Amygdala (tissue), 56 donors: ENCODE results near the gene SCNM1.

Source experiments
- DNase-seq, 56 donors: peaks; one replicate each; lab custom pipeline; 2025; lab: John Stamatoyannopoulos, UW

SCNM1 gene, protein sequence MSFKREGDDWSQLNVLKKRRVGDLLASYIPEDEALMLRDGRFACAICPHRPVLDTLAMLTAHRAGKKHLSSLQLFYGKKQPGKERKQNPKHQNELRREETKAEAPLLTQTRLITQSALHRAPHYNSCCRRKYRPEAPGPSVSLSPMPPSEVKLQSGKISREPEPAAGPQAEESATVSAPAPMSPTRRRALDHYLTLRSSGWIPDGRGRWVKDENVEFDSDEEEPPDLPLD

DNA sequence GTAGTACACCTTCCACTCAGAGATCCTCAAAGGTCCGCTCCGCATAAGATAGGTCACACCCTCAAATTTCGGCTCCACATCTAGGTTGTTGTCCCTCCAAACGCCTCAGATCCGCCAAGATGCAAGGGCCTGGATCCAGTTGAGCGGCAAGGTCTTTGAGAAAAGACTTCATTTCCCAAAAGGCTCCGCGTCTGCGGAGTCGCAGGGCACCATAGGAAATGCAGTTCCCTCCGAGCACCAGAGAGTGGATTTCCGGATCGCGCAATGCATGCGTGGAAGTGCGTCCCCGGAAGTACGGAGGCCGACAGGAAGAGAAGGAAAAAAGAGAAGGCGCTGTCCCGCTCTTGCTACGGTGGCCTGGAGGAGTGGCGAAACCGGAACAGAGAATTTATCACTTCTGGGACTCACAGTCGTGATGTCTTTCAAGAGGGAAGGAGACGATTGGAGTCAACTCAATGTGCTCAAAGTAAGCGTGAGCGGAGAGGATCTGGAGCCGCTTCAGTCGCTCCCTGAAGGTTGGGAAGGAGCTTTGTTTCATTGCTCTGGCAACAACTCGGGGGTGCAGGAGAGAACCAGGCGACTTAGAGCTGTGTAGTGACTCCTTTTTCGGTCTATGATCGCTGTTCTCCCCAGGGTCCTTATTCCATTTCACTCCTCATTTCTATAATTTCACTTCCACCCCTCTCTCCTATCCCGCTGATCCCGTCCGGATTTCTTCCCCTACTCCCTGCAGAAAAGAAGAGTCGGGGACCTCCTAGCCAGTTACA lies at the start of gene SCNM1, which contains the start of gene LYSMD1:
Gene SCNM1 (plus strand): TSS at position 407 of the 767 bp plus-strand sequence. CDS start 9 bp downstream, at position 416.
Gene LYSMD1 (minus strand): TSS at position 165 of the 767 bp plus-strand sequence. CDS start 644 bp downstream, outside the sequence.
- DNase-seq: peak; percentile 70 to 99 (median 95)

- no peak for DNase-seq
Measured at GRCh38 chr1:151124763-151125403, 41.1 kb upstream of the SCNM1 start.

GRCh38 chr1:151128800-151129199 lies 37.1 kb upstream of the SCNM1 start:
- no peak for DNase-seq

GRCh38 chr1:151130987-151131586 lies 34.9 kb upstream of the SCNM1 start:
- DNase-seq: peak in 52 of 56 donors; percentile 13 to 83 (median 64)

- DNase-seq: peak in 2 of 56 donors; percentile 9 to 13
Measured at GRCh38 chr1:151131701-151132334, 34.1 kb upstream of the SCNM1 start.

DNA sequence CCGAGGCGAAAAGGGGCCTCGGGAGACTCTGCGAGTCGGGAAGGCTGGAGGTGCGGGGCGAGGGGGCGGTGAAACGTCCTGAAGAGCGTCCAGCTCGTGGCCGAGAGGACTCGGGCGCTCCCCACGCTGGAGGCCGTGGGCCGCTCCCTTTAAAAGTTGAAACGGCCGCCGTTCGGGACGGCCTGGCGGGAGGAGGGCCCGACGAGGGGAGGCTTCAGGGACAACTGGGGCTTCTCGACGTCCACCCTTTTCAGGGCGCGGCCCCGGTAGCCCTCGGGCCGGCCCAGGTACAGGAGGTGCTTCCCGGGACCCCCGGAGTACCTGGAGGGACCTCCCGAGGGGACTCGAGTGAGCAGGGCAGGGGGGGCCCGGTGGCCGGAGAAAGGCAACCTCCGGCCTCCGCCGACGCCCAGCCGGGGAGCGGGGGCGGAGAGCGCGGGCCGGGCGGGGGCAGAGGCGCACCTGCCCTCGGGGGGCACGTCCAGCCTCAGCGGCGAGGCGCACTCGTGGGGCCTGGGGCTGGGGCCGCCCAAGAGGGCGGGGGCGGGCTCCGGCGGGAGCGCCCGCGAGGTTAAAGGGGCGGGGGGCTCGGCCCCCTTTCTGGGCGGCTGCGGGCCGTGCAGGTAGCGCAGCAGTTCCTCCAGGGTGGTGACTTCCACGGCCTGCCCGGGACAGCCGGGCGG lies 33.5 kb upstream of the SCNM1 start:
- no peak for DNase-seq

DNA sequence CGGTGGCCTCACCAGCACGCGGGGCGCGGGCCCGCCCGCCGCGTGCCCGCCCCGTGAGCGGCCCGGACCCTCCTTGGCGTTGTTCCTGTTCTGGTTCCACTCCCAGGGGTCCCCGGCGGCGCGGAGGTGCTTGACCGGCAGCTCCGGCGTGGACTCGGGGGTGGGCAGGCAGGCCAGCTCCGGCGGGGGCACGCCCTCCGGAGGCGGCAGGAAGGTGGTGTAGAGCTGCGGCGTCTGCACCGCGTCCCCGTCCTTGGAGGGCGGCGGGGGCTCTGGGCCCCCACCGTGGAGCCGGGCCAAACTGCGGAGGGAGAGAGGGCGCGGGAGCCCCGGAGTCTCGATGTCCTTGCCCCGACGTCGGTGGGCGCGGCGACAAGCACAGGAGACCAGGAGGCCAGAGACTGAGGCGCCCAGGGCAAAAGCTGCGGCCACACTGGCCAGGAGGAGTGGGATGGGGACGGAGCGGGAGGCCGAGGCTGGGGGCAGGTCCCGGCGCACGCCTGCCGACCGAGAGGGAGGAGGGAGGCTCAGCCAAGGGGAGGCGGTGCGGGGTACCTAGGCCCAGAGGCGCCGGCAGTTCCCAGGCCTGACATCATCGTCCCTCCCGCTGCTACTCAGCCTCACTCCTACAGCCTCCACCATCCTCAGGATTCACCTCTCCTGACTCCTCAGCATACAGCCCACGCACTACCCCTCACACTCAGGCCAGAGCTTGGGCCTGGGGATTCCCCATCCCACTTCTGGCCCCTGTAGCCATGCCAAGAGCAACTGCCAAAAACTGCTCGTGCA lies 32.7 kb upstream of the SCNM1 start:
- no peak for DNase-seq

GRCh38 chr1:151134396-151134795 lies 31.5 kb upstream of the SCNM1 start:
- no peak for DNase-seq

DNA sequence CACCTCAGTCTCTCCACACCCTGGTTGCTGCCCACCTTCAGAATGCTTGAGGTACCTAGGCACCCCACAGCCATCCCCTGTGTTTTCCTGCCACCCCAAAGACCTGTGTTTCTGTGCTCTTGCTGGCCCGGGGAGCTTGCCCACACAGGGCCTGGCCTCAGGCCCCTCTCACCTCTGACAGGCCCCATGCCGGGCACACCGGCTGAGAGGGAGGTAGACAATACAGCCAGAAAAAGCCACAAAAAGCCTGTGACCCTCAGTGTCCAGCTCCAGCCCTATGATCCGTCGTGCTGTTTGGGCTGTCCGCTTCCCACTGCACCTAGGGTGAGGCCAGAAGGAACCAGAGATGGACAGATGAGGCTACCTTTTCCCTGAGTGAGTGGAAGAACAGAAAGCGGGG lies 31.0 kb upstream of the SCNM1 start:
- no peak for DNase-seq

- no peak for DNase-seq
Measured at GRCh38 chr1:151135433-151136385, 30.2 kb upstream of the SCNM1 start.

GRCh38 chr1:151137789-151138188 lies 28.2 kb upstream of the SCNM1 start:
- DNase-seq: no peak

DNA sequence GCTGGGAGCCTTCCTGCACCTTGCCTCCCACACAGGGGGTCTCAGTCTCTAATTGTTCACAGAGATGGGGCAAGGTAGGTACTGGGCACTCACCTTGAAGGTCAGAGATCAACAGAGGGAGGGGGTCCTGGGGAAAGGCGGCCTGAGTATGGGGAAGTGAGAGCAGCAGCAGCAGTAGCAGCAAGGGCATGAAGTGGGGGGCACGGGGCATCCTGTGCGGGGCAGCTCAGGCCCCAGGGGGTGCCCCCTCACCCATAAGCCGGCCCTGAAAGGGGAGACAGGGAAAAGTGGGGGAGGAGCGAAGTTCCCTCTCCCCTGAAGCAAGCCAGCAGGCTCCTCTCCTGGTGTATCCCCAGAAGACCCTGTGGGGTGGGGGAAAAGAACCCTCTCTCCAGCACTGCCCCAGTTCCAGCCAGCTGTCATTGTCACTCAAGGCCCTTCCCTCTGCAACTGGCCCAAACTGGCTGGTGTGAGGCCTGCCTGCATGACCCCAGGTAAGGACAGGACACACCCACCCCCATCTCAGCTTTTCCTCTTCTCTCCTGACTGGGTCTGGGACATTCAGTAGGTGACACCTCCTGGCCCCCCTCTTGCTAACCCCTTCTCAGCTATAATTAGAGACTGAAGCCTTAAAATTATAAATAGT lies 23.4 kb upstream of the SCNM1 start:
- no peak for DNase-seq

GRCh38 chr1:151143057-151143435 lies 22.9 kb upstream of the SCNM1 start:
- DNase-seq: peak in 1 of 56 donors; percentile 38

DNA sequence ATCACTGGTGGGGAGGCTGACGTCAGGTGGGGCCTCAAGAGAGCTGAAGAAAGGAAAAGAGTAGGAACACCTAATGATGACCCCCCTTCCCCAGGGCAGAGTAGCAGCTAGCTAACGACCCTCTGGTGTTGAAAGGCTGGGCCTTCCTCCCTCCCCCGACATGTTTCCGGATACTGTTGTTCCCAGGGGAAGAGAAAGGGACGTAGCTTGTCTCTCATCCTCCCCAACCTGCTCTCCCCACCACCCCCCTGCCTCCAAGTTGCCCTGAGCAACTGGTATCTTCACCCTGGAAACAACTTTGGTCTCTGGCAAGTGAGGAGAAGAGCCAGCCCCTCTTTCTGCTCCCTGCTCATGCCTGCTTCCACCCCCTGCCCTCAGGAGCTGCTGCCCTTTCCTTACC lies 22.0 kb upstream of the SCNM1 start:
- DNase-seq: no peak

DNA sequence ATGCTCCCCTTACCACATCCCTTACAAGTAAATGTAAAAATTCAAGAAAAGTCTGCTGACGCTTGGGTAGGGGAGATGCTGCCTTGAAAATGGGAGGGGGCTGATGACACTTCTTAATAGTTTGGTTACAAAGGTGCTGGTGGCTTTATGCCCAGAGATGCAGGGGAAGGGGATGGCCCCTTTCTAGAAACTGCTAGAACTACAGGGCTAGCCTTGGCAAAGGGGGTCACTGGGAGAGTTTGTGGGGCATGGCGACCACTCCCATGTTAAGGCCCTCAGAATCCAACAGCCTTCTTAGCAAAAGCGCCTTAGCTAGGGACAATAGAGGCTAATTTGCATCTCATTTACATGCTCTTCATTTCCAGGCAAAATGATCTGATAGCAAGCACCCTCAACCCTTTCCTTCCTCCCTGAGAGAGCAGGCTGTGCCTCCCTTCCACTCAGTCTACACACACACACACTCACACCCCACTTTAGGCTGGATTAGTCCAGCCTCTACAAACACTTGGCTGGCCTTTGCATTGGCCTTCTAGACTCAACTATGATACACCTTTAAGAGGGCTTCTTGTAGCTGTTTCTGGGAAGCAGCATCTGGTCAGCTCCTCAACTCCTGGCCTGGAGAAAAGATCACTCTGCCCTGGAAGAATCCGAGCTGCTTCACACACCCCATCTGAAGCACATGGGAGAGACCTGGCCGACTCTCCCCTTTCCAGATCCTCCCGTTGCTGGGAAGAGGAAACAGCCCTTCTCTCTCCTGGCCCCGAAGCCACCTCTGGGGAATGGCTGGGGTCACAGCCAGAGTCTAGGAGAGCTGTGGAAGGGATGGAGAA lies 21.3 kb upstream of the SCNM1 start:
- no peak for DNase-seq

DNA sequence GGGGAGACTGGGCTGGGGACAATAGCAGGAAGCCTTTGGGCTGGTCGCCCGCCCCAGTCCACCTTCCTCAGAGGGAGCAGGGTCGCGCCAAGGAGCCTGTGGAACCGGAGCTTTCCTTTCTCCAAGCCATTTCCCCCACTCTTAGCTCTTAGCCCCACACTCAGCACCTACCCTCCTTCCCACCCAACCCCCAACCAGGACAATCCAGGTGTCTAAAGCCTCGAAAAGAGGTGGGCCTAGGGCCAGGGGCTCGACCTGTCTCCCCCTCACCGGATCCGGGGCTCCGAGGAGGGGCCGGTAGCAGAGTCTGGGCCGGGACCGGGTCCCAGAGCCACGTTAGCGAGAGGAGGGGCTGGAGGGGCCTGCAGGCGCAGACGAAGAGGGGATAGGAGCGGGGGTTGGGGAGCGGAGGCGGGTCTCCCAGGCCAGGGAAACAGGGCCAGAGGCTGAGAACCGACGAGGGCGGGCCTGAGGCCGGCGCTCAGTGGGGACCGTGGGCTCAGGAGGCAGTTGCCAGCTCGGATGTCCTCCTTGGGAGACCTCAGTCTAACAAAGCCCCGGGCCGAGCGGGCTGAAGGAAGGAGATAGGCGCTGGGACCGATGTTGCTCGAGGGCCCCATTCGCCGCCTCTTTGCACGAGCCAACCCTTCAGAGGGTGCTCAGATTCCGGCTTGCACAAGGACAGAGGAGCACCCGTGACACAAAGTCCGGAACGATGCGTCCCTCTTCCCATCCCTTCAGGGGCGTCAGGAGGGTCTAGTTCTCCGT lies 20.5 kb upstream of the SCNM1 start:
- peak in 7 of 56 donors; percentile 11 to 46 (median 29) for DNase-seq
